Astrocyte (in vitro differentiated cells and primary cell): ENCODE results near the gene RCOR1.

Experiments
- CTCF ChIP-seq: IDR thresholded peaks from 2 replicates; pipeline ENCODE4 v1.5.1; 2011; ENCODE audit warnings: low read depth, mild to moderate bottlenecking, inconsistent platforms, low read length, moderate library complexity; ENCODE audit not compliant: insufficient read depth
- EZH2 ChIP-seq: IDR thresholded peaks from 2 replicates; pipeline ENCODE4 v1.6.1; 2012; ENCODE audit warnings: mild to moderate bottlenecking, low read length, inconsistent platforms; ENCODE audit not compliant: insufficient read depth

GRCh38 chr14:102694530-102695166 is 102.2 kb downstream of the RCOR1 start:
- TF ChIP-seq CTCF (peak; percentile 67), EZH2 (no peak)
